T-helper 2 cell treated with Interferon-gamma antibody and Interleukin-4, amounts not matched to agents 5 μg/mL and 100 μg/mL, for 36 hours (primary cell): ENCODE data around the gene EXOC3.
A peak's percentile ranks its signal among the peaks of the same experiment; 100 is the strongest.

Source experiments
- DNase-seq: peaks from one replicate; pipeline ENCODE4 v3.0.0; 2021; ENCODE audit warnings: low spot score
- H3K27ac Mint-ChIP-seq: one replicate; pipeline ENCODE4 v1.8.0; 2021; ENCODE audit warnings: mild to moderate bottlenecking, mixed read lengths
- H3K27me3 Mint-ChIP-seq: one replicate; pipeline ENCODE4 v1.8.0; 2021; ENCODE audit warnings: low read depth, mixed read lengths
- H3K36me3 Mint-ChIP-seq: one replicate; pipeline ENCODE4 v1.8.0; 2021; ENCODE audit warnings: low read depth, mixed read lengths
- H3K4me1 Mint-ChIP-seq: one replicate; pipeline ENCODE4 v1.8.0; 2021; ENCODE audit warnings: low read depth, mixed read lengths
- H3K4me3 Mint-ChIP-seq: one replicate; pipeline ENCODE4 v1.8.0; 2022; ENCODE audit warnings: mild to moderate bottlenecking, moderate library complexity, mixed read lengths
- H3K9me3 Mint-ChIP-seq: one replicate; pipeline ENCODE4 v1.8.0; 2021; ENCODE audit warnings: mixed read lengths

The EXOC3 gene

DNA sequence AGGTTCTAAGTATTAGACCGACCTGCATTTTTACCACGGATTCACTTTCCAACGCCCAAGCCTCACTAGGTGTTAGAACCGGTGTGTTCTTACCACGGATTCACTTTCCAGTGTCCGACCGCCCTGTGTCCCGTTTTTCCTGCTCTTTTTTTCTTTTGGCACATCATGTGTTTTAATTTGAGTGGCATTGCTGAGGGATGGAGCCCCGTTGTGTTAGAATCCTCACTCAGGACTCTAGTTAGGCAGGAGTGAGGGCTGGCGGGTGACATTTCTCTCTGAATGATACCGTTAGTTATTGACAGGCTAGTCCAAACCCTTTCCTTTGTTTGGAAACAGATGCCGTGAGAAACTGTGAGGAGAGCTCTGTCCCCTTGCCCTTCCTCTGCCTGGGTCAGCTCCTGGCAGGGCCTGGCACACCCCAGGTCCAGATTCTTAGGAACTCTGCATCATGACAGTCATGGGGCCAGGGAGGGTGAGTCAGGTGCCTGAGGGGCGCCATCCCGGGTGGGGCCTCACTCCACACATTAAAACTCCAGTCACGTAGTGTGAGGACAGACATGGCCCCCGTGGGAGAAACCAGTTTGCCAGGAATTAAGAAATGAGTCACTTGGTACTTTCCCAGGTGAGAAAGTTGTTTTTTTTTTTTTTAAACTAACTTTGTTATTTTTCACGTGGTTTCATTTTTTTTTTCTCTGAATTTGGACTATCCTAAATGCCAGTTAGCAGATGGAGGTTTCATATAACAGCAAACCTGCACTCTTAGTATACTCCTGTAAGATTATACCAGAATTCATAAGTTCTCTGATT, 15.8 kb downstream of the EXOC3 start:
- peak; percentile 75 for DNase-seq

GRCh38 chr5:459562-460272, 16.7 kb downstream of the EXOC3 start:
- Mint-ChIP-seq H3K27me3 (no peaks in the 10 kb centered on the region), H3K27ac (peak overlapping the region; percentile 72), H3K4me3 (peak overlapping the region; percentile 44), H3K9me3 (no peaks in the 10 kb centered on the region), H3K4me1 (peaks cover 41% of the 10 kb centered on the region), H3K36me3 (peaks cover 71% of the 10 kb centered on the region)
- no peak for DNase-seq

More for the DNA sequence above, 15.8 kb downstream of the EXOC3 start:
- peaks cover 40% of the 10 kb centered on the region for H3K4me1 Mint-ChIP-seq
- no peaks in the 10 kb centered on the region for H3K27me3 Mint-ChIP-seq
- H3K4me3 Mint-ChIP-seq, result peak overlapping the region; percentile 44
- peak overlapping the region; percentile 72 for H3K27ac Mint-ChIP-seq
- H3K36me3 Mint-ChIP-seq, result peaks cover 75% of the 10 kb centered on the region
- no peaks in the 10 kb centered on the region for H3K9me3 Mint-ChIP-seq

DNA sequence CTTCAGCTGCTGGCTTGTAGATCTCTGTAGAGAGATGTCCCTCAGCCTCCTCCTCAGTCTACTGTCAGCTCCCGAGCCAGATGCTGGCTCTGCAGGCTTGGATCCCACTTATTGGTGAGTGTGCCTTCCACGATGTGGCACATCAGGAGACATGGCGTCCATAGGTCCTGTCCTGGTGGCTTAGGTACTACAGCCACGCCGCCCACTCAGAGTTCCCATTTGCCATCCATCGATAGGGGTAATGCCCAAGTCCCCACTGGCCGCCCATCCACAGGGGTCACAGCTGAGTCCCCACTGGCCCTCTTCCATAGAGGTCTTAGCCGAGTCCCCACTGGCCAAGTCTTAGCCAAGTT, 17.3 kb downstream of the EXOC3 start:
- no peaks in the 10 kb centered on the region for H3K27me3 Mint-ChIP-seq
- peaks cover 41% of the 10 kb centered on the region for H3K4me1 Mint-ChIP-seq
- H3K27ac Mint-ChIP-seq, result peak overlapping the region; percentile 59
- peak overlapping the region; percentile 33 for H3K4me3 Mint-ChIP-seq
- DNase-seq, result no peak
- H3K9me3 Mint-ChIP-seq, result no peaks in the 10 kb centered on the region
- peaks cover 68% of the 10 kb centered on the region for H3K36me3 Mint-ChIP-seq

DNA sequence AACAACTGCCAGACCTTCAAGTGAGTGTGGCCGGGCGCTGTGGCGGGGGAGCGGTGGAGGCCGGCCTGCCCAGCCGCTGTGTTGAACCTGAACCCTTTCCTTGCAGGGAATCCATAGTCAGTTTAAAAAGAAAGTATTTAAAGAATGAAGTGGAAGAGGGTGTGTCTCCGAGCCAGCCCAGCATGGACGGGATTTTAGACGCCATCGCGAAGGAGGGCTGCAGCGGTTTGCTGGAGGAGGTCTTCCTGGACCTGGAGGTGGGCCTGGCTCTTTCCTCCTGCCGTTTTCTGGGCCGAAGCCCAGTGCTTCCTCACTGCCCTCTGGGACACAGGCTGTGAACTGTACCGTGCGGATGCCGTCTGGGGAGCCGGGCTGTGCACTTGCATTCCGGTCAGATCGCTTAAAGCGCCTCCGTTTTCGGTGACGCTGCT, 19.1 kb downstream of the EXOC3 start:
- Mint-ChIP-seq H3K27ac (no peak overlapping the region), H3K4me1 (peaks cover 41% of the 10 kb centered on the region), H3K4me3 (no peak overlapping the region), H3K27me3 (no peaks in the 10 kb centered on the region), H3K9me3 (no peaks in the 10 kb centered on the region), H3K36me3 (peaks cover 69% of the 10 kb centered on the region)
- DNase-seq, result no peak

GRCh38 chr5:463301-463700, 20.3 kb downstream of the EXOC3 start:
- Mint-ChIP-seq H3K27ac (peak overlapping the region; percentile 63), H3K4me1 (peaks cover 37% of the 10 kb centered on the region), H3K27me3 (no peaks in the 10 kb centered on the region), H3K9me3 (no peaks in the 10 kb centered on the region), H3K4me3 (no peak overlapping the region), H3K36me3 (peaks cover 61% of the 10 kb centered on the region)
- DNase-seq, result no peak

DNA sequence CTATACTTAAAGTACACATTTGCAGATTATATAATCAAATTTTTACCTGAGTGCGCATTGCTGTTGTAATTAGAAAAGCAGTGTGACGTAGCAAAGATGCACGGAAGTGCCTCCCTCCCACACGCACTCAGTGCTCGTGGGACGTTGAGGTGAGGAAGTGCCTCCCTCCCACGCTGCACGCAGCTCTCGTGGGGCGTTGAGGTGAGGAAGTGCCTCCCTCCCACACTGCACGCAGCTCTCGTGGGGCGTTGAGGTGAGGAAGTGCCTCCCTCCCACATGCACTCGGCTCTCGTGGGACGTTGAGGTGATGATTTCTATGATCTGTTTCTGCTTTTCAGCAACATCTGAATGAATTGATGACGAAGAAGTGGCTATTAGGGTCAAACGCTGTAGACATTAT, 21.0 kb downstream of the EXOC3 start:
- DNase-seq, result peak; percentile 67

GRCh38 chr5:464446-464842, 21.5 kb downstream of the EXOC3 start:
- Mint-ChIP-seq H3K27ac (peak overlapping the region; percentile 83), H3K4me3 (no peak overlapping the region)
- no peak for DNase-seq

More for the DNA sequence above, 21.0 kb downstream of the EXOC3 start:
- Mint-ChIP-seq H3K4me3 (peak overlapping the region; percentile 46), H3K27me3 (no peaks in the 10 kb centered on the region), H3K36me3 (peaks cover 59% of the 10 kb centered on the region), H3K4me1 (peaks cover 31% of the 10 kb centered on the region), H3K27ac (peak overlapping the region; percentile 83), H3K9me3 (no peaks in the 10 kb centered on the region)

DNA sequence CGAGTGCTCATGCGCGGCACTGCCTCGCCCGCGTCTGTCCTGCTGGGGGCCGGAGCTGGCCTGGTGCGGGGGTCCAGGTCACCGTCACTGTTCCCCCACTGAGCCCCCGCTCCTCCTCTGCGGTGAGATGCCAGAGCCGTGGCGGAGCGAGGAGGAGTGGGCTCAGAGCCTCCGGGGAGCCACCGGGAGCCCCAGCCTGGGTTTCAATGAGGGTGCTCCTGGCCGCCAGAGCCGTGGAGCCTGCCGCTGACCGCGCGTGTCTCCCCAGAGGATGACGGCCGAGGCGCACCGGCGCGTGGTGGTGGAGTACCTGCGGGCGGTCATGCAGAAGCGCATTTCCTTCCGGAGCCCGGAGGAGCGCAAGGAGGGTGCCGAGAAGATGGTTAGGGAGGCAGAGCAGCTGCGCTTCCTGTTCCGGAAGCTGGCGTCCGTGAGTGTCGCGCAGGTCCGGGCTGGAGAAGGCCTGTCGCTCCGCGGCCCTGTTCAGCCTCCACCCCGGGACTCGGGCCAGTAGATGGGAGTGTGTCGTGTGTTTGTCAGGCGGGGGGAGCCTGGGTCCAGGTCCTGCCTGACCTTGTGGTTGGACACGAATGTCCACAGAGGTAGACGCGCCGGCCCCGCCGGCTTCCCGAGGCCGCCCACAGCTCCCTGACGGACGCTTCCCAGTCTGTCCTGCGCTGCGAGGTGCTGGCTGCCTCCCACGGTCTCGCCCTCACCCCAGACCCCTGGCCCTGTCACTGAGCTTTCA, 22.0 kb downstream of the EXOC3 start:
- no peak overlapping the region for H3K4me3 Mint-ChIP-seq
- H3K9me3 Mint-ChIP-seq, result no peaks in the 10 kb centered on the region
- H3K36me3 Mint-ChIP-seq, result peaks cover 52% of the 10 kb centered on the region
- H3K27ac Mint-ChIP-seq, result no peak overlapping the region
- no peaks in the 10 kb centered on the region for H3K27me3 Mint-ChIP-seq
- no peak for DNase-seq
- peaks cover 23% of the 10 kb centered on the region for H3K4me1 Mint-ChIP-seq

More at GRCh38 chr5:464446-464842, 21.5 kb downstream of the EXOC3 start:
- H3K4me1 Mint-ChIP-seq, result peaks cover 26% of the 10 kb centered on the region
- H3K27me3 Mint-ChIP-seq, result no peaks in the 10 kb centered on the region
- H3K9me3 Mint-ChIP-seq, result no peaks in the 10 kb centered on the region
- H3K36me3 Mint-ChIP-seq, result peaks cover 55% of the 10 kb centered on the region

GRCh38 chr5:465591-466403, 22.8 kb downstream of the EXOC3 start:
- Mint-ChIP-seq H3K27me3 (no peaks in the 10 kb centered on the region), H3K4me3 (no peak overlapping the region), H3K4me1 (peaks cover 20% of the 10 kb centered on the region), H3K27ac (no peak overlapping the region), H3K36me3 (peaks cover 48% of the 10 kb centered on the region), H3K9me3 (no peaks in the 10 kb centered on the region)
- DNase-seq, result no peak

DNA sequence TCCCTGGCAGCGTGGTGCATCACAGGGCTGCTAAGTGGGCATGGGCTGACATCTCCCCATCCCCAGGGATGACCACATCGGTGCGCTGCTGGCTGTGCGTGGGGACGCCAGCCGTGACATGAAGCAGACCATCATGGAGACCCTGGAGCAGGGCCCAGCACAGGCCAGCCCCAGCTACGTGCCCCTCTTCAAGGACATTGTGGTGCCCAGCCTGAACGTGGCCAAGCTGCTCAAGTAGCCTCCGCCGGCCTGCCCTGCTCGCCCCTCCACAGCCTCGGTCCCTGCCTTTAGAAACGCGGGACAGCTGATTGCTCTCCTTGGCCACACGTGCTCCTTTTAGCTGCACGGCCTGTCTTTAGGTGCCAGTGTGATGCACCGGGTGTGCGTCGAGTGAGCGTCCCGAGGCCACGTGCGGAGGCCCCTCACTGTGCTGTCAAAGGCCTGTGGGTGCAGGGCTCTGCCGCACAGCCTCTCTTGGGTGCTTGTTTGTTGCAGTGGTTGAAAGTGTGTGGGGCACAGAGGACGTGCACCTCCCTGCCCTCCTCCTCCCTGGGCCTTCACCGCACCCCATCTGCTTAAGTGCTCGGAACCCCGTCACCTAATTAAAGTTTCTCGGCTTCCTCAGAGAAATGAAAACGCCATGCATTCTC, 23.8 kb downstream of the EXOC3 start:
- no peak for DNase-seq
- Mint-ChIP-seq H3K36me3 (peaks cover 48% of the 10 kb centered on the region), H3K4me1 (peaks cover 21% of the 10 kb centered on the region), H3K9me3 (no peaks in the 10 kb centered on the region), H3K27ac (no peak overlapping the region), H3K27me3 (no peaks in the 10 kb centered on the region), H3K4me3 (no peak overlapping the region)

DNA sequence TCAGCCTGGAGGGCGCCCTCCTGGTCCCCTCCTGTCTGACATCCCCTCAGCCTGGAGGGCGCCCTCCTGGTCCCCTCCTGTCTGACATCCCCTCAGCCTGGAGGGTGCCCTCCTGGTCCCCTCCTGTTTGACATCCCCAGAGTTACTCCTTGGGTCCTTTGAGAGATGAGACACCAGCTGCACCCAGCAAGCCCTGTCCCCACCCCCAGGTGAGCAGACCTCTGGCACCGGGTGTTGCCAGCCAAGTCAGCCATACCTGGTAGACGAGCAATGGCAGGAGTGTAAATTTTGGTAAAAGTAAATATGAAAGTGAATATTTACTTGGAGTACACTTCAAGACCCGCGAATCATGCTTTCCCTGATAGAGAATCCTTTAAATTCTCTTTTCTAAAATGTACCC, 25.4 kb downstream of the EXOC3 start:
- no peak for DNase-seq
- Mint-ChIP-seq H3K27ac (no peak overlapping the region), H3K9me3 (no peaks in the 10 kb centered on the region), H3K36me3 (peaks cover 37% of the 10 kb centered on the region), H3K4me1 (peaks cover 18% of the 10 kb centered on the region), H3K27me3 (no peaks in the 10 kb centered on the region), H3K4me3 (no peak overlapping the region)

DNA sequence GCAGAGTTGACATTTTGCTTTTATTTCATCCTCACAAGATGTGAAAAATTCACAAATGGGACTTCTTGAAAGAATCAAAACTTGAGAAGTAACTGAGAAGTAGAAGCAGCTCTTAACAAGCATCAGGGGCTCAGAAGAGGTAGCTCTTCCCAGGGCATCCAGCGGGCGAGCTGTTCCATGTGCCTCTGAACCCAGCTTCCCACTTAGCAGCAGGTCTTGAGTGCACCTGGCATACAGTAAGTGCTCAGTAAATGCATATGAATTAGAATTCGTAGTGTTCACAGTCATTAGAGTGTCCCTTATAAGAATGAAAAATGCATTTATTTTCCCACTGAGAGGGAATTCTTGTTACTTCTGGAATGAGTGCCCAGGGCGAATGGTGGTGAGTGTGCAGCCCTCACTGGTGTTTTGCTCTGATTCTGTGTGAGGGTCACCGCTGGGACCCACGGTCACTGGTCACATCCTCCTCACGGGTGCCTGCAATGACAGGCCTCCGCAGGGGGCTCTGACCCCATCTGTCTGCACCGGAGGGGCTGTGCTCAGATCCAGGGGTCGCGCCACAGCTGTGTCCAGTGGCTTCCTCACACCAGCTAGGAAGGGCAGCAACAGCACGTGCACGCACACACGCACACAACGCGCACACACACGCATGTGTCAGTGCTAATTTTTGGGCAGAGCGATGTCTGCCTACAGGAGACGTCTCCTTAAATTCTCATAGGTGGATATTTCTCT, 26.9 kb downstream of the EXOC3 start:
- DNase-seq, result no peak
- H3K36me3 Mint-ChIP-seq, result peaks cover 28% of the 10 kb centered on the region
- H3K9me3 Mint-ChIP-seq, result no peaks in the 10 kb centered on the region
- H3K27ac Mint-ChIP-seq, result no peak overlapping the region
- H3K4me1 Mint-ChIP-seq, result peaks cover 14% of the 10 kb centered on the region
- H3K4me3 Mint-ChIP-seq, result peak overlapping the region; percentile 7
- peaks cover 6% of the 10 kb centered on the region for H3K27me3 Mint-ChIP-seq
